ENCODE results near the gene TOM1L2.

TOM1L2 gene

GRCh38 chr17:17830740-17831207 lies 141.4 kb downstream of the TOM1L2 start:
- DNase-seq, result no peak

- no peak for DNase-seq
Measured at GRCh38 chr17:17830269-17830567, 142.0 kb downstream of the TOM1L2 start.

GRCh38 chr17:17827826-17828621 lies 144.2 kb downstream of the TOM1L2 start:
- DNase-seq, result no peak

GRCh38 chr17:17826942-17827785 lies 145.0 kb downstream of the TOM1L2 start:
- DNase-seq, result no peak

- DNase-seq, result peak in 1 of 5 experiments; percentile 30
Measured at GRCh38 chr17:17826342-17826713, 145.9 kb downstream of the TOM1L2 start.

- peak in 1 of 5 experiments; percentile 47 for DNase-seq
Measured at GRCh38 chr17:17824783-17825614, 147.2 kb downstream of the TOM1L2 start.

GRCh38 chr17:17824119-17824782 lies 147.9 kb downstream of the TOM1L2 start:
- peak in 2 of 5 experiments; percentile 57 to 73 for DNase-seq

- DNase-seq, result peak; percentile 48 to 94 (median 71)
Measured at GRCh38 chr17:17823433-17824118, 148.6 kb downstream of the TOM1L2 start.

GRCh38 chr17:17822616-17823015 lies 149.6 kb downstream of the TOM1L2 start:
- no peak for DNase-seq

- DNase-seq, result no peak
Measured at GRCh38 chr17:17822189-17822588, 150.0 kb downstream of the TOM1L2 start.

GRCh38 chr17:17820463-17821158 lies 151.6 kb downstream of the TOM1L2 start:
- DNase-seq, result no peak

GRCh38 chr17:17820046-17820445 lies 152.2 kb downstream of the TOM1L2 start:
- DNase-seq, result no peak

GRCh38 chr17:17819561-17819995 lies 152.6 kb downstream of the TOM1L2 start:
- peak in 3 of 5 experiments; percentile 43 to 62 (median 56) for DNase-seq

GRCh38 chr17:17819111-17819510 lies 153.1 kb downstream of the TOM1L2 start:
- DNase-seq, result no peak

- DNase-seq, result no peak
Measured at GRCh38 chr17:17818088-17818526, 154.1 kb downstream of the TOM1L2 start.

- no peak for DNase-seq
Measured at GRCh38 chr17:17817552-17817947, 154.7 kb downstream of the TOM1L2 start.

- DNase-seq, result no peak
Measured at GRCh38 chr17:17816831-17817551, 155.2 kb downstream of the TOM1L2 start.

- no peak for DNase-seq
Measured at GRCh38 chr17:17816240-17816814, 155.9 kb downstream of the TOM1L2 start.

GRCh38 chr17:17815436-17816200 lies 156.6 kb downstream of the TOM1L2 start:
- DNase-seq, result no peak
